SKM-1 (cell line): ENCODE measurements around the gene KCNQ1OT1.
A peak's percentile ranks its signal among the peaks of the same experiment; 100 is the strongest.

Experiments
- DNase-seq: peaks from one replicate; lab custom pipeline; 2025; ENCODE audit not compliant: unreplicated experiment; lab: John Stamatoyannopoulos, UW

KCNQ1OT1 gene

GRCh38 chr11:2688381-2689231 lies 11.2 kb downstream of the KCNQ1OT1 start:
- DNase-seq, result no peak

GRCh38 chr11:2687782-2688191 lies 12.0 kb downstream of the KCNQ1OT1 start:
- DNase-seq, result no peak

DNA sequence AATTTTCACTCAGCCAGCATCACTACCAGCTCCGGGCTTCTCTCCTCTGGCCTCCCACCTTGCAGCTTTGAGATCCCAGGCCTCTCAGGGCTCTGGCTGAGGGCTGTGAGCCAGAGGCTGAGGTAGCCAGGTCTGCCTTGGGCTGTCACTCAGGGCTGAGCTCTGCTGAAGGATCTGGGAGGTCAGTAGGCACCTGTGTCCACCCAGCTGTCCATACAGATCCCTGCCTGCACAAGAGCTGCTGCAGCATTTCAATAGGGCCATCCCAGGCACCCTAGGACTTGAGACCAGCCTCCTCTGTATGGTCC lies 12.6 kb downstream of the KCNQ1OT1 start:
- no peak for DNase-seq

DNA sequence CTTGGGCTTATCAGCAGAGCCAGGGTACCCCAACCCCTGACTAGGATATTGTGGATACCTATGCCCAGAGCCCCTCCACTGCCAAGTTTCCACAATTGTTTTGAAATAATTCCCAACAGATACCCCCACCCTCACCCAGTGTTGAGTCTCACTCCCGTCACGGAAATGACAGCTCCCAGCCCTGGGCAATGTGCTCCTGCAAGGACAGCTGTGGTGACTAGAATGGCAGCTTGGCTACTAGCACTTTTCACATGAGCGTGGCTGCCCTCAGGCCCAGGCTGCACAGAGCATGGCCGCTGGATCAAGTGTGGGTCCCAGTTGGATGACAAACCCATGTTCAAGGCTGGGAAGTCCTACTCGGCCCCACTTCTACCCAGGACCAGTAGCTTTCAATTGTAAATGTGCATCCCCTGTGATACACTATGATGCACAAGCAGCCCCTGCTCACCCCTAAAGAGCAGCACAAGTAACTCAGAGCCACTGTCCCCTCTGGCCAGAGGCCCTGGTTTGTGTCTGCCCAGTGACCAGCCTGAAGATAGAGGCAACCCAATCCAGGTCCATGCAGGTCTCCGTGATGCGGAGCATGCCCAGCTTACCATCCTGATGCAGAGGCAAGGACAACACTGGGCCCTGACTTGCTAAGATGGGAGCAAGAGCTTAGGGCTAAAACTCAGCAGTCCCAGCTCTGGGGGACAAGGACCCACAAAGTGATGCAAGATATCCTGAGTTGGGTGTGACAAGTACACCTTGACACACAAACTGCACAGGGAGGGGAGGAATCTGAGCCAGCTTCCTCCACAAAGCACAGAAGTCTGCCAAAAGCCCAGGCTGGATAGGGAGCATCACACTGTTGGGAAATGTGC lies 13.2 kb downstream of the KCNQ1OT1 start:
- DNase-seq, result no peak

GRCh38 chr11:2685566-2686359 lies 14.0 kb downstream of the KCNQ1OT1 start:
- DNase-seq, result no peak

DNA sequence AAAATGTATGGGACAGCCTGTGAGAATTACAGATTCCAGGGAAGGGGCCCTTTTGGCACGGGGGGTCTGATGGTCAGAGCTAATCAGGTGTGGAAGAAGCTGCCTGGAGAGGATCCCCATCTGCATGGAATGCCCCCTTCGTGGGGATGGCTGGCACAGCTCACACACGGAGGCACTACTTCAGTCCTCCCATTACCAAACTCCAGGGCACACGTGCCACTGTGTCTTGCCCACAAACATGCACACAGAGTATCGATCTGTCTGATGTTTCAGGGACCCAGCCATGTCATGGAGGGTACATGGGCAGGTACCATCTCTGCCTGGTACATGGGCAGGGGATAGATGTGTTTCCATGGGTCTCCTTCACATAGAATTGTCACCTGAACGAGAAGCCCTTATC lies 14.7 kb downstream of the KCNQ1OT1 start:
- no peak for DNase-seq

DNA sequence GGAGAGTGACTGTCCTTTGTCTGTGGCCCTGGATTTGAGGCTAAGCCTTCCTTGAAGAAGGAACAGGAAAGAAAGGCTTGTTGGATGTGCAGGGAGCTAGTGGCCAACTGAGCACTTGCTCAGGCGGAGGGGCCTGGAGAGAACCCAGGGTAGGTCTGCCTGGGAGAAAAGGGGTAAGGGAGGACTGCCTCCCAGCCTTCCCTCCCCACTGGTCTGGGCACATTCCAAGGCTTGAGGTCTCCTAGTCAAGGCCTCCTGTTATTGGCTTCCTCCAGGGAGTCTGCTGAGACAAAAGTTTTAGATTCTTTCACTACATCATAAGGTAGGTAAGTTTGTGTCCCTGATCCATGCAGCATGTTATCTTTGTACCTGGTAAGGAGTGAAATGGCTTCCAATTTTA lies 15.2 kb downstream of the KCNQ1OT1 start:
- no peak for DNase-seq

GRCh38 chr11:2683806-2684205 lies 16.0 kb downstream of the KCNQ1OT1 start:
- DNase-seq, result no peak

GRCh38 chr11:2681408-2682145 lies 18.2 kb downstream of the KCNQ1OT1 start:
- DNase-seq, result peak; percentile 31

DNA sequence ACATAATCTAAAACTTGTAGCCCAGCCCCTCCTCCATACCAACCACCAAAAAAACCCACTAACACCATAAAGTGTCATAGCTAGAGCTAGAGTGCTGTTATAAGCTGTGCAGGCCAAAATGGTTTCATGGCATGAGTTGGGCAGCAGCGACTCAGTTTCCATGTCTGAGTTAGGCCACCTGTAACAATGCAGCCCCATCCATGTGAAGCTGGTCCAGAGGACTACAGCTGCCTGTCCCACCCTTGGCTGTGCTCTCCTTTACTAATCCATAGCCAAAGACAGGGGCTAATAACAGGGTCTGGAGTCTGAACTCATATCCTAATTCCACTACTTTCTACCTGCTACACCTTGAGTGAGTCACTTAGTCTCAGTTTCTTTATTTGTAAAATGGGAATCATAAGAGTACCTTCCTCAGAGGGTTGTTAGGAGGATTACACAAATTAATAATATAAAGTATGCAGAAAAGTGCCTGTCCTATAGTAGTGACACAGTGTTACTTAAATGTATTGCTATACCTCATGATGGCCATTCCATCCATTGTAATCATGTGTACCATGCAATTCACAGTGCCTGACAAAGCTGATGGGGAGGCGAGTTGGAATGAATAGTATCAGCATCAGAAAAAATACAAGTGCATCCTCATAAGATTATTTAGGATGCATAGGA lies 20.6 kb downstream of the KCNQ1OT1 start:
- no peak for DNase-seq

DNA sequence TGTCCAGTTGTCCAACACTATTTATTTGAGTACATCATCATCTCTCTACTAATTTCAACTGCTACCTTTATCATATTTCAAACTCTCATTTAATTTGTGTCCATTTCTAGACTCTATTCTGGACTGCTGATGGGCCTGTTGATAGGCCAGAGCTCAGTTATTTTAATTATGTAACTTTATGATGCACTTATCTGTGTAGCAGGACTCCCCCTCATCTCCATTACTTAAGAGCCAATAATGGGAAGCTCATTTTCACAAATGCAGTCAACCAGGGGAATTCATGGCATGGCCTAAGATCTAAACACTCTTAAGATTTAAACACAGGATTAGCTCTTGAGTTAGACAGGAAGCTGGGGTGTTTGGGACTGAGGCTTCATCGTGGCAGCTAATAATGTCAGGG lies 21.4 kb downstream of the KCNQ1OT1 start:
- DNase-seq, result no peak

GRCh38 chr11:2677127-2677526 lies 22.7 kb downstream of the KCNQ1OT1 start:
- DNase-seq, result peak; percentile 43

GRCh38 chr11:2675540-2675939 lies 24.3 kb downstream of the KCNQ1OT1 start:
- no peak for DNase-seq

- DNase-seq, result no peak
These were observed 25.1 kb downstream of the KCNQ1OT1 start for GRCh38 chr11:2674658-2675131.

DNA sequence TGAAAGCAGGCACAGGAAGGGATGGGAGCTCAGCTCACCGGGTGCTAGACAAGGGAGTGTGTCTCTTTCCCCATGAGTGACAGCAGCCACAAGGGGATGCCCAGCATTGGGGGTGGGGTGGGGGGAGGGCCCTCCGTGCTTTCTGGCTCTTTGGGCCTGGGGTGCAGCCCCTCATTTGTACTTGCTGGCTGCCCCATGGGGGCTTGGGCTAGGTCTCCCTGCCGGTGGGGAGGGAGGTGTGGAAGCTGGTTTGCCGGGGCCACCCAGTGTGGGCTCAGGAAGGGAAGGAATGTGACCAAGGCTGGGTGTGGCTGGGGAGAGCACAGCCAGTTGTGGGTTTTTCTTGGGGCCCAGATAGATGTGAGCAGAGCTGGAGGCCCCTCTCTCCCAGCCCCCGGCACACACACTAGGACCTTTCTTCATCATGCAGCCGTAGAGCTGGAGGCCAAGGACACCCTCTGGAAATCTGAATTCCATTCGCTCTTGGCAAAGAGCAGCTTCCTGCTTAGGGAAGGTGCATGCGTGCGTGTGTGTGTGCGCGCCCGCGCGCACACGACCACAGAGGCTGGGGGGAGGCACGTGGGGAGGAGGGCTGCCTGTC lies 25.8 kb downstream of the KCNQ1OT1 start:
- DNase-seq, result no peak

DNA sequence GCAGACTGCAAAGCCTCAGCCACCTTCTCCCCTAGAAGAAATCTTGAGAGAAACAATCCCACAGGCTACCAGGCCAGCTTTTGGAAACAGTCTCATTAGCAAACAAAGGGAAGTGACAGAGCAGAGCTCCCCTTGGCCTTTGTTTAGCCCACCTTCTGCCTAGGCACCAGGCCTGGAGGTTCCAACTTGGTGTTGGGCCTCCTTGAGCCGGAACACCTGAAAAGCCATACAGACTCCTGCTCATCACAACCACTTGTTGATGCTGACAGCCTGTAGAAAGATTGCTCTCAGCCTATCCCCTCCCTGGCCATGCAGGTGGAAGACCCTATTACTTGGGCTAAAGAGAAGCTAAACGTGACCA lies 26.6 kb downstream of the KCNQ1OT1 start:
- DNase-seq, result no peak

DNA sequence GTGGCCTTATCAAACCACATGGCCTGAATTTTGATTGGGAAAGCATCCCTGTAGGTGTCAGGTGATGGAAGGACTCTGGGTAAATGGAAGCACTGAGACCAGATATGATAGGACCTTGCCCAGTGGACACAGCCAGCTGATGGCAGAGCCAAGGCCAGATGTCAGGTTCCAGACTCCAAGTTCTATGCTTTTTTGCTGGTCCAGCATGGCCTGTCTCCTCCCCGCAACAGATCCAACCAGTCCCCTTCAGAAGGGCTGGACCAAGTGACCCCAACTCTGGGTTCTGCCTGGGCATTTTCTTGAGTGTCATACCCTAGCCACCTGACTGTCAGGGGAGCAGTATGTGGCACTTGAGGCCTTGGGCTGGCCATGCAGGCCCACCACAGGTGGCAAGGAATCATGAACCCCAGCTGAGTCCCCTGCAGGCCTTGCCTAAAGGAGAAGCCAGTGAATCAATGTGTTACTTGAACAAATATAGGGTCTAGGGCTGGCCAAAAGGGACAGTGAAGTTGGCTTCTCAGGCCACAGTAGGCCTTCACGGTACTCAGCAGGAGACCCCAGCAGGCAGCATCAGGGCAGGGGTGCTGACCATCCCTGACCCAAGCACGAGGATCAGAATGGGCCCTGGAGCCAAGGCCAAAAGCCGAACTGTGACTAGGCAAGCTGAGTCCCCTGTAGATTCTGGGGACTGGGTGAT lies 27.1 kb downstream of the KCNQ1OT1 start:
- no peak for DNase-seq

GRCh38 chr11:2671748-2672147 lies 28.0 kb downstream of the KCNQ1OT1 start:
- no peak for DNase-seq

GRCh38 chr11:2670541-2671100 lies 29.2 kb downstream of the KCNQ1OT1 start:
- no peak for DNase-seq
